Endothelial cell of umbilical vein (primary cell): ENCODE data around the gene ASS1.

Source experiments
- CTCF ChIP-seq, 2 donors: IDR thresholded peaks; 1 replicate in 1 of 2; 2 replicates in 1 of 2; pipeline ENCODE4 v1.5.1; 2011; ENCODE audit warnings: low read length in 2 of 2, mild to moderate bottlenecking in 2 of 2, moderate library complexity in 2 of 2, control low read depth in 1 of 2, inconsistent platforms in 1 of 2, low read depth in 1 of 2; ENCODE audit not compliant: insufficient read depth in 1 of 2; ENCODE audit errors: extremely low read depth in 1 of 2
- EZH2 ChIP-seq: IDR thresholded peaks from 2 replicates; pipeline ENCODE4 v1.6.1; 2012; ENCODE audit warnings: borderline replicate concordance, low read depth, mild to moderate bottlenecking, moderate library complexity, low read length, inconsistent platforms; ENCODE audit not compliant: severe bottlenecking
- FOS ChIP-seq: IDR thresholded peaks from 2 replicates; pipeline ENCODE4 v1.6.1; 2011; ENCODE audit warnings: mild to moderate bottlenecking, low read length, moderate library complexity, borderline replicate concordance; ENCODE audit not compliant: insufficient read depth
- JUN ChIP-seq: IDR thresholded peaks from 2 replicates; pipeline ENCODE4 v1.6.1; 2011; ENCODE audit warnings: borderline replicate concordance, low read depth; ENCODE audit not compliant: insufficient read length, insufficient read depth
- POLR2A ChIP-seq: IDR thresholded peaks from 2 replicates; pipeline ENCODE4 v1.6.1; 2012; ENCODE audit warnings: low read depth, mild to moderate bottlenecking, control low read depth, low read length
- TF ChIP-seq, protein P1 (sequence below): IDR thresholded peaks from 2 replicates; pipeline ENCODE4 v1.6.1; 2011; ENCODE audit not compliant: insufficient read depth, insufficient read length

GRCh38 chr9:130487500-130487899 lies 42.7 kb downstream of the ASS1 start:
- no peak for TF ChIP-seq EZH2
- TF ChIP-seq CTCF (IDR thresholded peaks at IDR 0.05; ENCODE audit: extremely low read depth in 1 of 2, insufficient read depth in 1 of 2, low read depth in 1 of 2, low read length in 2 of 2), result no peak
- TF ChIP-seq, protein P1, sequence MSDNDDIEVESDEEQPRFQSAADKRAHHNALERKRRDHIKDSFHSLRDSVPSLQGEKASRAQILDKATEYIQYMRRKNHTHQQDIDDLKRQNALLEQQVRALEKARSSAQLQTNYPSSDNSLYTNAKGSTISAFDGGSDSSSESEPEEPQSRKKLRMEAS, result no peak
- no peak for TF ChIP-seq POLR2A
- TF ChIP-seq JUN, result no peak
- no peak for TF ChIP-seq FOS
